ENCODE results near the gene SART1. TPM values are rescaled to one million over a fixed set of nuclear protein-coding genes. Genes with fewer than 3 reads are reported as not detected.

The SART1 gene
- total RNA-seq, 4 donors from 2014 or later, result 12.0 to 55.2 (median 33.3) TPM

DNA sequence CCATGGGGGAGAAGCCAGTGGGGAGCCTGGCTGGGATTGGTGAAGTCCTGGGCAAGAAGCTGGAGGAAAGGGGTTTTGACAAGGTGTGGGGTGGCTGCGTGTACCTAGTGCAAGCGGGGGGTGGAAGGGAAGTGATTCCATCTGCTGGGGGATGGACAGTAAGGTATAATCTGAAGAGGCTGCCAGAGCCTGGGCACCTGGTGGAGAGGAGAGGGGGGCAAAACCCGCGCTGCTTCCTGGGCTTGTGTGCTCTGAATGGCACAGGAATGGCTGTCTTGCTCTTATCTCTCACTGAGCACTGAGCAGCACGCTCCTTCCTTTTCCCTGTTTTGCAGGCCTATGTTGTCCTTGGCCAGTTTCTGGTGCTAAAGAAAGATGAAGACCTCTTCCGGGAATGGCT lies 41.8 kb downstream of the SART1 start:
- DNase-seq, result no peak
- TF ChIP-seq, protein P1, sequence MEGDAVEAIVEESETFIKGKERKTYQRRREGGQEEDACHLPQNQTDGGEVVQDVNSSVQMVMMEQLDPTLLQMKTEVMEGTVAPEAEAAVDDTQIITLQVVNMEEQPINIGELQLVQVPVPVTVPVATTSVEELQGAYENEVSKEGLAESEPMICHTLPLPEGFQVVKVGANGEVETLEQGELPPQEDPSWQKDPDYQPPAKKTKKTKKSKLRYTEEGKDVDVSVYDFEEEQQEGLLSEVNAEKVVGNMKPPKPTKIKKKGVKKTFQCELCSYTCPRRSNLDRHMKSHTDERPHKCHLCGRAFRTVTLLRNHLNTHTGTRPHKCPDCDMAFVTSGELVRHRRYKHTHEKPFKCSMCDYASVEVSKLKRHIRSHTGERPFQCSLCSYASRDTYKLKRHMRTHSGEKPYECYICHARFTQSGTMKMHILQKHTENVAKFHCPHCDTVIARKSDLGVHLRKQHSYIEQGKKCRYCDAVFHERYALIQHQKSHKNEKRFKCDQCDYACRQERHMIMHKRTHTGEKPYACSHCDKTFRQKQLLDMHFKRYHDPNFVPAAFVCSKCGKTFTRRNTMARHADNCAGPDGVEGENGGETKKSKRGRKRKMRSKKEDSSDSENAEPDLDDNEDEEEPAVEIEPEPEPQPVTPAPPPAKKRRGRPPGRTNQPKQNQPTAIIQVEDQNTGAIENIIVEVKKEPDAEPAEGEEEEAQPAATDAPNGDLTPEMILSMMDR (IDR thresholded peaks at IDR 0.05 in 4 of 5, conservative IDR thresholded peaks at IDR 0.05 in 1 of 5), result no peak
- TF ChIP-seq POLR2A (IDR thresholded peaks at IDR 0.05), result no peak
- H3K4me3 ChIP-seq, result peak overlapping the region; percentile 80 to 97 (median 84)
- ATAC-seq, result no peak
- in situ Hi-C loops (cut with MboI; ENCODE audit: low sequenced_read_pairs in 4 of 4) (no loop called here), intact Hi-C loops (cut with DNase I; ENCODE audit: low total_unique reads) (loop anchor here (2.0 to 5.0 kb wide), 4 partner anchors 84 to 341 kb away; partner anchors contain the start of genes C11orf68, DRAP1, FIBP and RELA)
- H3K27me3 ChIP-seq, result no peaks in the 10 kb centered on the region
- H3K27ac ChIP-seq, result peak overlapping the region; percentile 91 to 99 (median 97)
- peaks cover 29 to 46% of the 10 kb centered on the region in 2 donors for H3K4me1 ChIP-seq
- peaks cover 2 to 46% of the 10 kb centered on the region in 2 donors for H3K36me3 ChIP-seq
- no peaks in the 10 kb centered on the region for H3K9me3 ChIP-seq

DNA sequence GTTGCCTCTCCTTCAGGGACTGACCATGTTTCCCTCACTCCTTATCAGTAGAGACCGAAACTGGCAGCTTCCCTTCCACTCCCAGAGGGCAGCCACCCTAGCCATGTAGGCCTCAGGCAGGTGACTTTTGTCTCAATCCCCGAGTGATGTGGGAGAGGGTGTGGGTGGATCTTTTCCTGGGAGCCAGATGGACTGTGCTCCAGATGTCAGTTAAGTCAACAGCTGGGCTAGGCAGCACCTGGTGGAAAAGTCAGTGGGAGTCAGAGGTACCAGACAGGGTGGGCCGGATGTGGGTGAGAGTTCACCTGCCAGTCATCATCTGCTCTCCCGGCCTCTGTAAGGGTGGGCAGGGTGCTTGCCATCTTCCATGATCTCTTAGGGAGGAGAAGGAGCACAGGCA lies 42.7 kb downstream of the SART1 start:
- intact Hi-C loops (cut with DNase I; ENCODE audit: low total_unique reads) (loop anchor here (5.0 kb wide), 1 partner anchor 342 kb away; the partner anchor contains the start of gene RELA), in situ Hi-C loops (cut with MboI; ENCODE audit: low sequenced_read_pairs in 4 of 4) (no loop called here)
- DNase-seq, result no peak
- Histone ChIP-seq H3K36me3 (peaks cover 2 to 37% of the 10 kb centered on the region in 2 donors), H3K9me3 (no peaks in the 10 kb centered on the region), H3K4me3 (no peak overlapping the region), H3K4me1 (peaks cover 29 to 46% of the 10 kb centered on the region in 2 donors), H3K27ac (peak overlapping the region; percentile 38 to 97 (median 40)), H3K27me3 (no peaks in the 10 kb centered on the region)
- no peak for TF ChIP-seq POLR2A (IDR thresholded peaks at IDR 0.05)
- TF ChIP-seq, protein P1 (IDR thresholded peaks at IDR 0.05 in 4 of 5, conservative IDR thresholded peaks at IDR 0.05 in 1 of 5), result no peak
- no peak for ATAC-seq

DNA sequence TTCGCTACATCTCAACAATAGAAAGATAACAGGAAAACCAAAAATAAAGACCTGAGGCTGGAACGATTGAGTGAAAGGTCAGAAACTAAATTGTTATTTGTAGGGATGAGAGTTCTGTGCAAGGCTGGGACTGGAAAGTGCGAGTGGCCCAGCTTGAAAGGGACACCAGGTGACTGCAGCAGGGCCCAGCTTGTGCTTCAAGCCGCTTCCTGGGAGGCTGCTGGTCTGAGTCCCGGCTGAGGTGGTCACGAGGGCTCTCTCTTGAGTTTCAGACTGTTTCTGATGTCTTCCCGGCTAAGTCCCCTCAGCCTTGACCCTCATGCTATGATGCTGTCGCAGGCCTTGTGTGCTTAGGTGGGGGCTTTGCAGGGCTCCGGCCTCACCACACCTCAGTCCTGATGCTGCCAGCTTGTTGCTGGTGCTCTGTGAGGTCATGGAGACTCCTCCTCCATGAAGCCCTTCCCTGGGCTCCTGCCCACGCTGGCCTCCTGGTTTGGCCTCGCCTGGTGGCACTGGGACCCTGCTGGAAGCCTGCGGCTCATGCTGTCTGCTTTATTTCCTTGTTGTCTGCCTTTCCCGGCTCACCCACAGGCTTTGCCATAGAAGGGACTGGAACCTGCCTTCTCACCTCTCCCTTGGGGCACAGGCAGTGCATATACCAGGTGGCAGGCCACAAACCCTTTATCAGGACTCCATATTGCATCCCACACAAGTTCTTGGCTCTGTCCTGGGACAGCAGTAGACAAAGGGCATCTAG lies 44.8 kb downstream of the SART1 start:
- no peak for TF ChIP-seq POLR2A (IDR thresholded peaks at IDR 0.05)
- TF ChIP-seq, protein P1 (IDR thresholded peaks at IDR 0.05 in 4 of 5, conservative IDR thresholded peaks at IDR 0.05 in 1 of 5), result no peak
- Histone ChIP-seq H3K27me3 (peaks cover 0 to under 1% (median 0%) of the 10 kb centered on the region in 3 donors), H3K27ac (peak overlapping the region; percentile 5 to 97 (median 47)), H3K4me3 (no peak overlapping the region), H3K4me1 (peaks cover 15 to 34% of the 10 kb centered on the region in 2 donors), H3K9me3 (no peaks in the 10 kb centered on the region), H3K36me3 (peaks cover 2 to 24% of the 10 kb centered on the region in 2 donors)
- in situ Hi-C loops (cut with MboI; ENCODE audit: low sequenced_read_pairs in 4 of 4) (no loop called here), intact Hi-C loops (cut with DNase I; ENCODE audit: low total_unique reads) (no loop called here)
- ATAC-seq (no peak), DNase-seq (no peak)

DNA sequence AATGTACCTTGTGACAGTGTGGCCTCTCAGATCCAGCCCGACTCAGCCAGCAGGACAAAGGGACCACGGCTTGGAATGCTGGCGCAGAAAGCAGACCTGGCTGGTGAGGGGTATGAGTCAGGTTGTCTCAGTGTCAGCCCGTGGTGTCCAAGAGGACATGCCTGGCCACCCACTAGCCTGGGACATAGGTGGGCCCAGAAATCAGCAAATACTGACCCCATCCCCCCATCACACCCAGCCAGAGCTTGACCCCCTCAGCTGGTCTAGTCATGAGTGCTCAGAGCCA lies 45.3 kb downstream of the SART1 start:
- no peak for ATAC-seq
- peaks cover 3 to 5% (median 4%) of the 10 kb centered on the region in 3 donors for H3K27me3 ChIP-seq
- intact Hi-C loops (cut with DNase I; ENCODE audit: low total_unique reads) (no loop called here), in situ Hi-C loops (cut with MboI; ENCODE audit: low sequenced_read_pairs in 4 of 4) (no loop called here)
- H3K4me3 ChIP-seq, result no peak overlapping the region
- H3K36me3 ChIP-seq, result peaks cover 2 to 24% of the 10 kb centered on the region in 2 donors
- peak overlapping the region; percentile 5 to 97 (median 47) for H3K27ac ChIP-seq
- H3K9me3 ChIP-seq, result no peaks in the 10 kb centered on the region
- peaks cover 15 to 34% of the 10 kb centered on the region in 2 donors for H3K4me1 ChIP-seq
- TF ChIP-seq, protein P1 (IDR thresholded peaks at IDR 0.05 in 4 of 5, conservative IDR thresholded peaks at IDR 0.05 in 1 of 5), result no peak
- TF ChIP-seq POLR2A (IDR thresholded peaks at IDR 0.05), result no peak
- peak in 1 of 2 donors; percentile 51 for DNase-seq

Measured in gastrocnemius medialis (tissue), 4 donors.